Activated T-cell treated with anti-CD3 and anti-CD28 coated beads, Interleukin-2, amount 50 U/mL, for 1 hour (primary cell): ENCODE results near the gene BSND.
A peak's percentile ranks its signal among the peaks of the same experiment; 100 is the strongest.
"Not testable (repeated sequence)": the region's sequence is repeated elsewhere in the genome, so short reads cannot be mapped to it uniquely, and the experiment has no call there.

Source experiments
- DNase-seq: peaks from one replicate; pipeline ENCODE4 v3.0.0-alpha.2; 2020

Gene BSND

DNA sequence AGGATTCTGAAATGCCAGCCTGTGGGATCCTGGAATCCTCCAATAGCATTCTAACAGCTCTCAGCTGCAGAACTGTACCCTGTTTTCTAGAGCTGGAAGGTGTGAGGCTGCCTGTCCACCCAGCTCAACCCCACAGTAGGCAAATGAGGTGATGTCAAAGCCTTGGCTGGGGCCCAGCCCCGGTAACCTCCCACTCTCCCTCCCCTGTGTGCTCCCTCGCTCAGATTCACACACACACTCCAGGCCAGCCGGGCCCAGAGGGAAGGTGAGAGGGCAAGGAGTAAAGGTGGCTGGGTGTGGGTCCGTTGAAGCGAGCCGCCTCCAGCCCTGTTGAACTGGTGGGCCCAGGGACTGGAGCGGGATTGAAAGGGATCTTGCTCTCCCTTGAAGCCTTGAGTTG, at the start of gene BSND:
Gene BSND, plus strand, starts transcription at position 257 of the 400 bp plus-strand sequence. CDS start 254 bp downstream, outside the sequence.
- no peak for DNase-seq

- DNase-seq, result no peak
These were observed 49.7 kb upstream of the BSND start for GRCh38 chr1:54949053-54949452.

DNA sequence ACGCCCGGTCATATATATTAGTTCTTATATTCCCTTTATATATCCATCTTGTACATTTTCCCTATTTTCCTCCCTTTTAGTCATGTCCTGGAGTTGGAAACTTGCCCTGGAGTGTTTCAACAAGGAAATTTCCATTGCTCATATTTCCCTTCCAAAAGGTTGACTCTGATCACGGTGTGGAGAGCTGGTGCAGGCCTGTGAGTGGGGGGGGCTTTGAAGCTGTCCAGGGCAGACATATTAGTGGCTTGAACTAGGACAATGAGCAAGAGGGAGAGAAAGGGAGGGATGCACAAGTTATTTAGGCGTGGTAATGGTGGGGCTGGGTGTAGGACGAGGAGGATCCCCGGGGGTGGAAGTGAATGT, 48.7 kb upstream of the BSND start:
- no peak for DNase-seq

DNA sequence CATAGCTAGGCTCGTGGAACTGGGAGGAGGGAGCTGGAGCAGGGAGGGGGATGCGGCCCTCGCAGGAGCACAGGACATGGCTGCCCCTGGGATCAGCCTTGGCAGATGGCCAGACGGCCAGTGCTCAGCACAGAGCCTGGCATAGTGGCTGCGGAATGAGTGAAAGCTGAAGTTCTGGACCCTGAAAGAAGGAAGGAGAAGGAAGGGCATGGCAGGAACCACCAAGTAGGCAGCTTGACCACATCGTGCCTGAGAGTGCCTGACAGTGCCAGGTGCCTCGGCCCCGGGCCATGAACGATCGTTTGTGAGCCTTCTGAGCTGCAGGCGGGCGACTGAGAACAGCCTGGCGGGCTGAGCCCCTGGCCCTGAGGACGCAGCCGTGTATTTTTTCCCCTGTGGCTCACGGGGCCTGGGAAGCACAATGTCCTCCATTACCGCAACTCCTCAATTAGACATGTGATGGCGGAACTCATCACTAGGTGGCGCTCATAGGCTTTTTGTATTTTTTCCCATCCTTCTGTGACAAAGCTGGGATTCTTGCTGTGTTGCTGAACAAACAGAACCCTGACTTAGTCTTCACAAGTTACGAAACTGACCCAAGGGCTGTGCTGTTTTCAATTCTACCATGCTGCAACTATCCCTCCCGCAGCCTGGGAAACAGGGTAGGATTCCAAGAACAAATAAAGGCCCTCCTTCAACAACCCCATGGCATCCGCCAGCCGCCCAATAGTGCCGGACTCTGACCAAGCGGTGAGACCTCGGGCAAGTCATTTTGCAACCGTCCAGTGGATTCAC, 48.2 kb upstream of the BSND start:
- DNase-seq, result peak; percentile 41

DNA sequence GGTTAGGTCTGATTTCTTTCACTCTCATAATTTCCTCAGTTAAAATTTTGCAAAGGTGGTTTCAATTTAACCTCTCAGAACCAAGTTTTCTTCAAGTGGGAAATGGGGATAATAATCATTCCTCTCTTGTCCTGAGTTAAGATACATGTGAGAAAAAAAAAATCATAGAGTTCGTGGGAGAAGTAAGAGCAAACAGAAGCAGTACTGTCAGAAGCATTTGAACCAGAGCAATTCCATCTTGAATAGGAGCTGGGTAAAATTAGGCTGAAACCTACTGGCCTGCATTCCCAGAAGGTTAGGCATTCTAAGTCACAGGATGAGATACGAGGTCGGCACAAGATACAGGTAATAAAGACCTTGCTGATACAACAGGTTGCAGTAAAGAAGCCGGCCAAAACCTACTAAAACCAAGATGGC, 46.9 kb upstream of the BSND start:
- no peak for DNase-seq

DNA sequence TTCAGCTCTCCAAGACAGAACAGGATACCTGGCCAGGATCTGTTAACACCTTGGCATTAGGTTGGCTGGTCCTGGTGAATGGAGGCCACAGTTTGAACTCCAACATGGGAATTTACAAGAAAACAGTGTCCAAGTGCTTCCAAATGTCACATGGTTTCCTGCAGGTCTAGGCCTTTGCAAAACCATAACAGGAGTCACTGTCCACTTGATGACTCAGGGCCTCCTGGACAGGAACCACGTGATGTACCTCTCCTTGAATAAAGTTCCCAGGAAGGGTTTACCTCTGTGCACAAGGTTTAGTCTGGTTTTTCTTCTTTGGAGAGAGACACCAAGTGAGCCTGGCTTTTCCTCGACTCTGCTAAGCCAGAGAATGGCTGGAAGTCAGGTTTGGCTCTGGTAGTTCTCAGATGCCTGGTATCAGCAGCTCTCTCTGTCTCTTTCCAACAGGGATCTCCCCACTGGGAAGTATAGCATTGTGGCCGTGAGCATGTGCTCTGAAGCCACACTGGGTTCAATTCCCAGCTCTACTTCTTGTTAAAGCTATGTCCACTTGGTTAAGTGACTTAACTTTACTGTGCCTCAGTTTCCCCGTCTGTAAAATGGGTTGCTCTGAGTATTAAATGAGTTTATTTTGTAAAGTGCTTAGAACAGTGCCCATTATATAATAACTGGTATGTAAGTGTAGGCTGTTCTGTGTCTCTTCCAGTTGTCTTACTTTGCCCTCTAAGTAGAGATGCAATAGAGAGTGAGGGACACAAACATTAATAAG, 45.6 kb upstream of the BSND start:
- DNase-seq, result no peak

- DNase-seq, result no peak
These were observed 44.9 kb upstream of the BSND start for GRCh38 chr1:54953846-54954245.

DNA sequence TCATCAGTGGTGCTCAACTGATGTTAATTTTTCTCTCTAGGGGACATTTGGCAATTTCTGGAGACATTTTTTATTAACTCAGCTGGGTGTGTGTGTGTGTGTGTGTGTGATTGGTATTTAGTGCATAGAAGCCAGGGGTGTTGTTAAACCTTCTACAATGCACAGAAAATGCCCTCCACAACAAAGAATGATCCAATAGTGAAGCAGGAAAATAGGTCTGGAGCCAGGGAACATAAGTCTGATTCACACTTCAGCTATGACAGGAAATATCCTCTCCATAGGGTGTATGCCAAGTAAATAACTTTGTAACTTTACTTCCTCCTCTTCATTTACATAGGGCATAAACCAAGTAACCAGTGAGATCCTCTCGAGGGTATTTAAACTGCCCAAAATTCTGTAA, 43.4 kb upstream of the BSND start:
- DNase-seq, result no peak

DNA sequence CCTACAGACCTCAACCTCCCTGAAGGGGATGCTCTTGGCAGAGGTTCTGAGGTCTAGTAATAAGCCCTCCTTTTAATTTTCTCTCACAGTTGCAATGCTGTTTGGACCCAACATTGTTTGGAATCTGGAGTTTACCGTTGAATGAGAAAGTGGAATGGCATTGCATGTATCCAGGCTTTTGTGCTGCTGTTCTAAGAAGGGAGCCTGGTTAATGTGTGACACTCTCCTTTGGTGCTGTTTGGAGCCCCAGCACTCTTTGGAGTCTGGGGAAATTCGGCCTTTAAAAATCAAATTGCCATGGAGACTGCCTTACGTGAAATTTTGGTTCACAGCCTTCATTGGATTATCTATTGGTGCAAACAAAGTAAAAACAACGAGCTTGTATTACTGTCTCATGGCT, 42.0 kb upstream of the BSND start:
- DNase-seq, result no peak

DNA sequence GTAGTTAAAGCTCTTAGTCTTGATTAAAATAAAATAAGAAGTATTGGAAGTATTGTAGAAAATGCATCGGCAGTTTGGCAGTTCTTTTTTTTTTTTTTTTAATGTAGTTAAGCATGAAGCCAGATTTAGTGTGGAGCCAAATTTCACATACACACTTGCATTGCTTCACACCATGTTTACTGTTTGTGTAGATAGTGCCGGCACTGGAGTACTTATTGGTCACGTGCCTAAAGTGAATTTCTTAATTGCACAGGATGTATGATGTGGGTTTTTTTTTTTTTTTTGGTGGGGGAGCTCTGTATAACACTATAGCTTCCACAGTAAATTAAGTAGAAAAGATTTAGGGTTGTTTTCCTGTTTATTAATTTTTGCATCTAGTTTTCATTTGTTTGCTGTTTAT, 39.5 kb upstream of the BSND start:
- DNase-seq, result no peak

DNA sequence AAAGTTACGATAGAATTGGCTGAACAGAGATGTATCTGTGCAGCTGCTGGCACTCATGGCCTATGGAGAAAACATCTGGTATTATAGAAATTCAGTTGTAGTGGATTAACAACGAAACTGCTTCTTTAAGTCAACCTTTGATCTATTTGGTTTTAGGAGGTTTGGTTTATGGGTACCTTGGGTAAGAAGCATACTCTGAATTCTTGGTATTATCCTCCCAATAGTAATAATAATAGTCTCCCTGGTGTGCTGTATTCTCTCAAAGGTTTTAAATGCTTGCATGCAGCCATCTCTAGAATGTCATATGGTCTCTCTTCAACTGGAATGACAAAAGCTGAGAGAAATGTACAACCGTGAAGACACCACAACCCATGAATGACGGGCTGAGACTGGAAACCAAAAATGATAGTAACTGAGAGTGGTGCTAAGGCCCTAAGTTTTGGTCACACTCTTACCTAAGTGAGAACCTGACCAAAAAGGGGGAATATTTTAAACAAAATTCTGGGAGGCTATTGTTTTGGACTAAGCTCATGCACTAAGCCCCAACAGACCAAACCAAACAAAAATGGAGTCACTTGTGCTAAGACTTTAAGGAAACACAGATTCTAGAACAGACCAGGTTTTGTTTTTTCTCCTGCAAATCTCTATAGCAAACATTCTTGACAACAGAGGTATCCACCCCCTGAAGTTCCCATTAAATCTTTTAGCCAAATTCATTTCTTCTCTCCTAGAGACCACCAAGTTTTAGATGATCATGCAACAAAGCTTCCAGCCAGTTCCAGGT, 35.9 kb upstream of the BSND start:
- DNase-seq, result no peak

GRCh38 chr1:54963829-54964228, 34.9 kb upstream of the BSND start:
- not testable (repeated sequence) for DNase-seq

- DNase-seq, result no peak
These were observed 33.0 kb upstream of the BSND start for GRCh38 chr1:54965624-54966340.

DNA sequence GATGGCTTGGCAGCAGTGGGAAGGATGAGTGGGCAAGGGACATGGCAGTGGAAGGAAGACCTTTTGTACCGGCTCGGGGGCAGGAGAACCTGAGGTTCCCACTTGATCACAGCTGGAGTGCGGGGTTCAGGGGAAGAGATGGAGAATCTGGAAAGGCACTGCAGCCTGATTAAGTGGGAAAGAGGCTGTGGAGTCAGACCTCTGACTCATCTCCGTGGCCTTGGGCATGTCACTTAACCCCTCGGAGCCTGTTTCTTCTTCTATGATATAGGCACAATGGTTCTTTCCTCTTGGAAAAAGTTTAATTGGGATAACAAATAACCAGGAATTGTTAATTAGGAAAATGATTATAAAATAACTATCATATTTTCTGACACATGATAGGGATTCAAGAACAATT, 31.4 kb upstream of the BSND start:
- no peak for DNase-seq

- no peak for DNase-seq
These were observed 30.2 kb upstream of the BSND start for GRCh38 chr1:54968551-54968950.

DNA sequence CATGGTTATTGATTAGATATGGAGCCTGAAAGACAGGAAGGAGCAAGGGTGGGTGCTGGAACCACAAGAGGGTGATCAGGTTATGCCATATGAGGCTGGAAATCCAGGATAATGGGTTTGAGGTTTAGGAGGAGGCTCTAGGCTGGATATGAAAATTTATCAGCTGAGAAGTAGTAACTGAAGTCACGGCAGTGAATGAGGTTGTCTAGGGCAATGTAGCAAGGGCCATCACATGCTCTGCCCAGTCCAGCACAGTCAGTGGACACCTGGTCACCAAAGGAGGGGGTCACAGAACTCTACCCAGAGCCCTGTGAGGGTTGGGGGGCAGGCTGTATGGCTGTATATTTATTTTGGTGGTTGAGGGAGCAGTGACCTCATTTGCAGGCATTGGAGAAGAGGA, 28.9 kb upstream of the BSND start:
- DNase-seq, result no peak

GRCh38 chr1:54970901-54971300, 27.8 kb upstream of the BSND start:
- DNase-seq, result no peak

DNA sequence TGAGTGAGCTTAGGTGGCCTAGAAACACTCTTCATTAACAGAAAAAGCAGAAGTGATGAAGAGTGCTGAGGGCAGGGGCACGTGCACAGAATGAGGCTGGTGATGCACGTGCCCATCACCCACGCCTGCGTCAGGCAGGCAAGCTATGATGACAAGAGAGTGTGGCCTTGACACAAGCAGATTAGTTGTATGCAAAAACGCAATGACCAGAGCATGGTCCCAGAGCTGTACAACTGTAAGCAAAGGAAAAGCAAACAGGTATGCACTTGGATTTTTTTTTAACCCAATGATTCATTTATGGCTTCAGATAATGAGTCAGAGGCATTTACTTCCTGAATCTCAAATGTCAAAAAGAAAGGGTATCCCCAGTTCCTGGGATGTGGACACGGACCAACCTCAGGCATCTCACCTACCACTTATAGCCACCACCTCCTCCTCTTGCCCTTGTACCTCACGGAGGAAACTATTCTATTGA, 27.4 kb upstream of the BSND start:
- no peak for DNase-seq

DNA sequence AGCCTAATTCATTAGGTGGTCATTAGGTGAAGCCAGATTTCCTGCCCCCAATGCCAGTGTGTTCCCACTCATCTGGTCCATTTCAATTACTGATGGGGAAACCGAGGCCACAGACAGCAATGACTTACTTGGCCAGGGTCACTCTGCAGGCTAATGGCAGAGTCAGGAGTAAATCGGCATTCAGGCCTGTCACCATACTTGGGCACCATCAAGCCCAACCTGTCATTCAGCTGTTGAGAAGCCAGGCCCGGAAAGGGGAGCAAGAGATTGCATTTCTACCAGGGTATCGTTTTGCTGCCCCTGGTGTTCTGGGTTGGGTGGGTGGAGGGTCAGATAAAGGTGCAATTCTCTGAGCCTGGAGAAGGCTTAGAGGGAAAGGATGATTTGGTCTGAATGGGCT, 26.3 kb upstream of the BSND start:
- no peak for DNase-seq

DNA sequence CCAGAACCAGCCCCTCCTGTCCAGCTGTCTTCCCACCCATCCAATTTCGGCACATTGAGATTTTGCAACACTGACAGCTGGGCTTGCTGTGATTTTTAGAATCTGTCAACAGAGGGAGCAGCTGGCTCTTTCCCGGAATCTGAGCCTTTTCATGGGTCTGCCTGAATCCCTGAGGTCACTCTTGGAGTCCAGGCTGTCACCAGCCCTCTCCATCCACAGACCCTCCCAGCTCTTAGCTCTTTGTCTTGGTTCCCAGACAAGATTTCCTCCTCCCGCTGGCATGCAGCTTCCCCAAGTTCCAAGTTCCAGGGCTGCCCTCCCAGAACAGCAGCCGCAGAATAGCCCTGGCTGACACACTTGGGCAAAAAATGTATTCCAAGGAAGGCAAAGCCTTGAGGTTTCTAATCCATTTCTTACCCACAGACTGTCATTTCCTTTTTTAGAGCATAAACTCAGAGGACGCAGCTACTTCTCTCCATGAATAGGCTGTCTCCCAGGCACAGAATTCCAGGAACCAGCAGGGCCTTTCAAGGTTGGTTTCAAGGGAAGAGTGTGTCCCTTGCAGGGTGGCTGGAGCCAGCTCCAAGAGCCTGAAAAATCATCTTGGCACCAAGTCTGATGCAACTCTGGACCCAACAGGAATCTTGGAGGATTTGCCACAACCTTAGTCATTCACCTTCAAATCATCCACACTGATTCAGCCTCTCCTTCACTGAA, 25.4 kb upstream of the BSND start:
- no peak for DNase-seq

DNA sequence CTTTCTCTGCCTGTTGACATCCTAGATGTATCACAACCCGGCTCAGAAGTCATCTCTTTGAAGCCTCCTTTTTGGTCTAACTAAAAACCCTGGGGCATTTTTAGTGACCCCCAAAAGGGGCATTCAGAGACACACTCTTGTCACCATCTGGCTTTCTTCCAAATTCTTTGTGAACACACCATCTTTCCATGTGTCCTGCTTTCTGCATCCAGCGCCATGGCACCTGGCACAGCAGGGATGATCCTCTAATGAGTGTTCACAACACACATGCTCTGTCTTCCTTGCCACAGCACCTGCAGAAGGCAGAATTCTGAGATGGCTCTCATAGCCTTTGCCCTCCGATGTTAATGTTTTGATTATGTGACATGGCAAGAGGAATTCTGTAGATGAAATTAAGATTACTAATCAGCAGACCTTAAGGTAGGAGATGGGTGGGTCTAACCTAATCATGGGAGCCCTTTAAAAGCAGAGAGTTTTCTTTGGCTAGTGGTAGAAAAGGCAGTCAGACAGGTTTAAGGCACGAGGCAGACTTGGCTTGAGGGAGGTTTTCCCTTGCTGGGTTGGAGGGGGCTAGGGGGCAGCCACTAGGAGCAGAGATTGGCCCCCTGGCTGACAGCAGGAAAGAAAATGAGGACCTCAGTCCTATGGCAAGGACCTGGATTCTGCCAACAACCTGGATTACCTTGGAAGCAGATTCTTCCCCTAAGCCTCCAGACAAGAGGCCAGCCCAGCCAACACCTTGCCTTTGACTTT, 23.2 kb upstream of the BSND start:
- DNase-seq, result no peak
